Endothelial cell of umbilical vein (primary cell): ENCODE data around the gene ATP6V1B1. TPM values are rescaled to one million over a fixed set of nuclear protein-coding genes. Genes with fewer than 3 reads are reported as not detected.

ENCODE experiments used
- BruUV-seq: library from RNA; stranded (reverse); fragments of 400-500 nt; replicated peaks from 2 replicates; lab custom pipeline; 2021; lab: Mats Ljungman, UMichigan
- CTCF ChIA-PET: fragments of 300-600, 350-600 bp; sonication (Branson Sonifier 250); formaldehyde crosslinking; loops from one replicate; lab custom pipeline; 2021; ENCODE audit warnings: antibody characterized with exemption, inconsistent platforms; lab: Charles Lee
- POLR2A ChIA-PET: fragments of 300-600, 350-600 bp; sonication (Branson Sonifier 250); formaldehyde crosslinking; loops from one replicate; lab custom pipeline; 2021; ENCODE audit warnings: antibody characterized with exemption, inconsistent platforms; lab: Charles Lee
- DNase-seq: peaks from one replicate; pipeline ENCODE4 v3.0.0-alpha.2; 2011; ENCODE audit warnings: low read depth, low spot score
- FAIRE-seq: peaks from 2 replicates; lab custom pipeline; 2011; peaks lifted over from hg19 to GRCh38; lab: Jason Lieb, UNC
- H2AFZ ChIP-seq: 2 replicates; pipeline ENCODE4 v1.6.0; 2012; ENCODE audit warnings: low read depth, low read length, control low read depth, inconsistent platforms
- H3K27ac ChIP-seq: 2 replicates; pipeline ENCODE4 v1.5.1; 2011; ENCODE audit warnings: low read depth, mild to moderate bottlenecking, control low read depth, low read length, moderate library complexity; ENCODE audit not compliant: insufficient read depth
- H3K27me3 ChIP-seq, 2 experiments: 2 replicates each; pipeline versions ENCODE4 v1.6.0 to v1.6.1; 2011; ENCODE audit warnings: low read length in 2 of 2, mixed read lengths in 1 of 2; ENCODE audit not compliant: control insufficient read depth in 2 of 2, insufficient read depth in 2 of 2
- H3K36me3 ChIP-seq, 2 experiments: 2 replicates in 1 of 2; 3 replicates in 1 of 2; pipeline ENCODE4 v1.5.1; 2011; ENCODE audit warnings: low read length in 2 of 2, mild to moderate bottlenecking in 1 of 2, moderate library complexity in 1 of 2; ENCODE audit not compliant: control insufficient read depth in 2 of 2, insufficient read depth in 2 of 2; ENCODE audit errors: extremely low read depth in 1 of 2
- H3K4me1 ChIP-seq: 3 replicates; pipeline ENCODE4 v1.5.1; 2011; ENCODE audit warnings: mild to moderate bottlenecking, low read length; ENCODE audit not compliant: control insufficient read depth, insufficient read depth; ENCODE audit errors: extremely low read depth
- H3K4me2 ChIP-seq: 2 replicates; pipeline ENCODE4 v1.6.1; 2011; ENCODE audit warnings: low read length, control low read depth, mixed read lengths; ENCODE audit not compliant: insufficient read depth
- H3K4me3 ChIP-seq, 3 experiments: fragments of 200-600 bp in 1 of 3; sonication (generic), shearing (Covaris generic) in 1 of 3; replicated peaks in 1 of 3; 2 replicates each; pipeline ENCODE4 v1.5.1; 2011 to 2016; ENCODE audit warnings: control low read depth in 3 of 3, low read length in 3 of 3, mild to moderate bottlenecking in 2 of 3, inconsistent platforms in 1 of 3, low read depth in 1 of 3, moderate library complexity in 1 of 3; ENCODE audit not compliant: insufficient read depth in 1 of 3
- H3K79me2 ChIP-seq: 2 replicates; pipeline ENCODE4 v1.6.0; 2012; ENCODE audit warnings: low read length, inconsistent platforms; ENCODE audit not compliant: control insufficient read depth, insufficient read depth
- H3K9ac ChIP-seq: replicated peaks from 2 replicates; pipeline ENCODE3; 2011; ENCODE audit warnings: low read length, control low read depth; ENCODE audit not compliant: insufficient read depth; ENCODE audit errors: extremely low read depth
- H3K9me1 ChIP-seq: replicated peaks from 3 replicates; pipeline ENCODE4 v1.6.0; 2011; ENCODE audit warnings: mild to moderate bottlenecking, low read length; ENCODE audit not compliant: control insufficient read depth, insufficient read depth; ENCODE audit errors: extremely low read depth
- H3K9me3 ChIP-seq: replicated peaks from 2 replicates; pipeline ENCODE4 v1.5.1; 2012; ENCODE audit warnings: low read length, inconsistent platforms; ENCODE audit not compliant: control insufficient read depth, insufficient read depth
- H4K20me1 ChIP-seq: replicated peaks from 2 replicates; pipeline ENCODE3; 2011; ENCODE audit warnings: mild to moderate bottlenecking, low read length; ENCODE audit not compliant: control insufficient read depth, insufficient read depth; ENCODE audit errors: extremely low read depth
- EZH2 ChIP-seq: IDR thresholded peaks from 2 replicates; pipeline ENCODE4 v1.6.1; 2012; ENCODE audit warnings: borderline replicate concordance, low read depth, mild to moderate bottlenecking, moderate library complexity, low read length, inconsistent platforms; ENCODE audit not compliant: severe bottlenecking
- FOS ChIP-seq: IDR thresholded peaks from 2 replicates; pipeline ENCODE4 v1.6.1; 2011; ENCODE audit warnings: mild to moderate bottlenecking, low read length, moderate library complexity, borderline replicate concordance; ENCODE audit not compliant: insufficient read depth
- GATA2 ChIP-seq: IDR thresholded peaks from 2 replicates; pipeline ENCODE4 v1.7.0; 2011; ENCODE audit warnings: low read depth, mild to moderate bottlenecking, moderate library complexity, mixed read lengths, low read length; ENCODE audit not compliant: insufficient read length, insufficient read depth
- JUN ChIP-seq: IDR thresholded peaks from 2 replicates; pipeline ENCODE4 v1.6.1; 2011; ENCODE audit warnings: borderline replicate concordance, low read depth; ENCODE audit not compliant: insufficient read length, insufficient read depth
- MYC ChIP-seq: IDR thresholded peaks from one replicate; pipeline ENCODE4 v1.6.1; 2011; ENCODE audit warnings: mild to moderate bottlenecking, low read depth, low read length
- POLR2A ChIP-seq: IDR thresholded peaks from 2 replicates; pipeline ENCODE4 v1.6.1; 2012; ENCODE audit warnings: low read depth, mild to moderate bottlenecking, control low read depth, low read length
- POLR2AphosphoS5 ChIP-seq: IDR thresholded peaks from 2 replicates; pipeline ENCODE4 v1.6.1; 2012; ENCODE audit warnings: low read depth, mild to moderate bottlenecking, control low read depth, low read length, moderate library complexity; ENCODE audit not compliant: insufficient read depth
- dilution Hi-C: fragments of 300-500 bp; cut with MboI; formaldehyde crosslinking; loops from one replicate; pipeline ENCODE4 v1.15.0; 2019; ENCODE audit warnings: low sequenced_read_pairs; ENCODE audit not compliant: extremely low pct_ligation_motif_present
- intact Hi-C: fragments of 100-400 bp; cut with micrococcal nuclease; formaldehyde crosslinking; loops from one replicate; pipeline ENCODE4 v1.10.0; 2022
- polyA plus RNA-seq, 4 experiments: library from polyadenylated mRNA; depleted of rRNA in 3 of 4; stranded (reverse) in 3 of 4; unstranded in 1 of 4; fragments of >200 nt; gene quantifications; 2 replicates each; pipeline versions ENCODE4 v1.2.1 to v1.2.3, GENCODE V29; 2011 to 2012; ENCODE audit warnings: missing spikeins in 1 of 4
- total RNA-seq: library from RNA; stranded (reverse); gene quantifications from 2 replicates; pipeline ENCODE4 v1.2.3, GENCODE V29; 2021
- TF ChIP-seq, protein P1 (sequence below): IDR thresholded peaks from 2 replicates; pipeline ENCODE4 v1.6.1; 2011; ENCODE audit not compliant: insufficient read depth, insufficient read length
- TF ChIP-seq, protein P2 (sequence below), 2 donors: IDR thresholded peaks; 1 replicate in 1 of 2; 2 replicates in 1 of 2; pipeline ENCODE4 v1.5.1; 2011; ENCODE audit warnings: low read length in 2 of 2, mild to moderate bottlenecking in 2 of 2, moderate library complexity in 2 of 2, control low read depth in 1 of 2, inconsistent platforms in 1 of 2, low read depth in 1 of 2; ENCODE audit not compliant: insufficient read depth in 1 of 2; ENCODE audit errors: extremely low read depth in 1 of 2

ATP6V1B1 gene
- total and polyA plus RNA-seq, 2 donors (not counting 3 experiments of a cell fraction or from before 2014, with no cell fraction given), result 0.77 TPM; not detected in 1

DNA sequence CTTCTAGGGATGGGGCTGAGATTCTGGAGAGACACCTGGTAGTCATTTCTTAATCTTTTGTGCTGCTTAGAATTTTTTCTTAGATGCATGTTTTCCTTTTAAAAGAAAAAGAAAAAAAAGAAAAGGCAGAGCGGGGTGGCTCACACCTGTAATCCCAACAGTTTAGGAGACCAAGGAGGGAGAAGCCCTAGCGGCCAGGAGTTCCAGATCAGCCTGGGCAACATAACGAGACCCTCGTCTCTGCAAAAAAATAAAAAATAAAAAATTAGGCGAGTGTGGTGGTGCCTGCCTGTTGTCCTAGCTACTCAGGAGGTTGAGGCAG lies 46.0 kb upstream of the ATP6V1B1 start:
- intact Hi-C loops (no loop called here), dilution Hi-C loops (no loop called here)
- Histone ChIP-seq H3K27ac (no peak overlapping the region), H4K20me1 (no peaks in the 10 kb centered on the region), H2AFZ (no peak overlapping the region), H3K4me2 (no peak overlapping the region), H3K79me2 (no peaks in the 10 kb centered on the region), H3K36me3 (no peaks in the 10 kb centered on the region), H3K9ac (no peak overlapping the region), H3K9me1 (no peaks in the 10 kb centered on the region), H3K4me1 (peaks cover 8% of the 10 kb centered on the region), H3K4me3 (no peak overlapping the region), H3K27me3 (peaks cover 85 to 100% of the 10 kb centered on the region in 2 experiments), H3K9me3 (no peaks in the 10 kb centered on the region)
- TF ChIP-seq EZH2 (no peak), FOS (no peak), MYC (no peak), GATA2 (no peak), POLR2AphosphoS5 (no peak), POLR2A (no peak), JUN (no peak)
- TF ChIP-seq, protein P1, sequence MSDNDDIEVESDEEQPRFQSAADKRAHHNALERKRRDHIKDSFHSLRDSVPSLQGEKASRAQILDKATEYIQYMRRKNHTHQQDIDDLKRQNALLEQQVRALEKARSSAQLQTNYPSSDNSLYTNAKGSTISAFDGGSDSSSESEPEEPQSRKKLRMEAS, result no peak
- TF ChIP-seq, protein P2, sequence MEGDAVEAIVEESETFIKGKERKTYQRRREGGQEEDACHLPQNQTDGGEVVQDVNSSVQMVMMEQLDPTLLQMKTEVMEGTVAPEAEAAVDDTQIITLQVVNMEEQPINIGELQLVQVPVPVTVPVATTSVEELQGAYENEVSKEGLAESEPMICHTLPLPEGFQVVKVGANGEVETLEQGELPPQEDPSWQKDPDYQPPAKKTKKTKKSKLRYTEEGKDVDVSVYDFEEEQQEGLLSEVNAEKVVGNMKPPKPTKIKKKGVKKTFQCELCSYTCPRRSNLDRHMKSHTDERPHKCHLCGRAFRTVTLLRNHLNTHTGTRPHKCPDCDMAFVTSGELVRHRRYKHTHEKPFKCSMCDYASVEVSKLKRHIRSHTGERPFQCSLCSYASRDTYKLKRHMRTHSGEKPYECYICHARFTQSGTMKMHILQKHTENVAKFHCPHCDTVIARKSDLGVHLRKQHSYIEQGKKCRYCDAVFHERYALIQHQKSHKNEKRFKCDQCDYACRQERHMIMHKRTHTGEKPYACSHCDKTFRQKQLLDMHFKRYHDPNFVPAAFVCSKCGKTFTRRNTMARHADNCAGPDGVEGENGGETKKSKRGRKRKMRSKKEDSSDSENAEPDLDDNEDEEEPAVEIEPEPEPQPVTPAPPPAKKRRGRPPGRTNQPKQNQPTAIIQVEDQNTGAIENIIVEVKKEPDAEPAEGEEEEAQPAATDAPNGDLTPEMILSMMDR (IDR thresholded peaks at IDR 0.05; ENCODE audit: extremely low read depth in 1 of 2, insufficient read depth in 1 of 2, low read depth in 1 of 2, low read length in 2 of 2), result no peak
- DNase-seq (no peak), FAIRE-seq (no peak)
- ChIA-PET CTCF (no interaction called here), POLR2A (no interaction called here)
- no TSS peak for BruUV-seq
